ENCODE measurements around the gene ERCC6L2. TPM values are rescaled to one million over a fixed set of nuclear protein-coding genes. Genes with fewer than 3 reads are reported as not detected.
A peak's percentile ranks its signal among the peaks of the same experiment; 100 is the strongest.

The ERCC6L2 gene
- total RNA-seq (2014; rRNA removed; shearing (Covaris generic)), result 43.0 and 51.1 TPM in 2 replicates

DNA sequence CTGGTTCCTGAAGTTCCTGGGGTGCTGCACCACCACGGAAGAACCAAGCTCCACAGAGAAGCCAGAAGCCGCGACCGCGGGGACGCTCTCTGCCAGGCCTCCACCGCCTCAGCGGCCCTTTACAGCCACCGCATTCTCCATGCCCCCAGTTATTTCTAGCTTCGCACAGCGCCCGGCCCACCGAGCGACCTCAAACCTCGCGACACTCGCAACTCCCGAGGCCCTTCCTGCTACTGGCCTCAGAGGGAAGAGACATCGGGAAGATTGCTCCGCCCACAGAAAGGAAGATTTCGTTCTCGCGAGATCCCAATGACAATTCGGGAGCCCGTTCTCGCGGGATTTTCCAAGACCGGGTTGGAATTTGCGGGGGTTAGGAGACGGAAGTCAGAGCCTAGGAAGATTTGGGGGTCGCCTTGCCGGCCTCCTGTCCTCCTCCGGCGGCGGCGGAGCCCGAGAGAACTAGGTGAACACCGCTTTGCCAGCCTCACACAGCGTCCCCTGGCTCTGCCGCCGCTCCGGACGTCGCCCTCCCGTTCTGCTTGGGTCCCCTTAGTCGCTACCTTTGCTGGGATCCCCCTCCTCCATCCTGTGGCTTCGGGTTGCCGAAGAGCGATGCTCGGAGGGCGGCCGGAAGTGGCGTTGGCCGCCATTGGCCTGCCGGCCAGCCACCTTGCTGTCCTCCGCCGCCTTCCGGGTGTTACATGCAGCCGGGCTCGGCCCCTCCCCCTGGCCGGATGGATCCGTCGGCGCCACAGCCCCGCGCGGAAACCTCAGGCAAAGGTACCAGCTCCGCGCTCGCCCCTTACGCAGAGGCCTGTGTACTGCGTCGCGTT, at the start of gene ERCC6L2:
TSS of gene ERCC6L2 (plus strand) at position 387 of the 833 bp plus-strand sequence. CDS start at position 735, 348 bp downstream.
- peak; percentile 99 for DNase-seq (ENCODE audit: low read depth)

DNA sequence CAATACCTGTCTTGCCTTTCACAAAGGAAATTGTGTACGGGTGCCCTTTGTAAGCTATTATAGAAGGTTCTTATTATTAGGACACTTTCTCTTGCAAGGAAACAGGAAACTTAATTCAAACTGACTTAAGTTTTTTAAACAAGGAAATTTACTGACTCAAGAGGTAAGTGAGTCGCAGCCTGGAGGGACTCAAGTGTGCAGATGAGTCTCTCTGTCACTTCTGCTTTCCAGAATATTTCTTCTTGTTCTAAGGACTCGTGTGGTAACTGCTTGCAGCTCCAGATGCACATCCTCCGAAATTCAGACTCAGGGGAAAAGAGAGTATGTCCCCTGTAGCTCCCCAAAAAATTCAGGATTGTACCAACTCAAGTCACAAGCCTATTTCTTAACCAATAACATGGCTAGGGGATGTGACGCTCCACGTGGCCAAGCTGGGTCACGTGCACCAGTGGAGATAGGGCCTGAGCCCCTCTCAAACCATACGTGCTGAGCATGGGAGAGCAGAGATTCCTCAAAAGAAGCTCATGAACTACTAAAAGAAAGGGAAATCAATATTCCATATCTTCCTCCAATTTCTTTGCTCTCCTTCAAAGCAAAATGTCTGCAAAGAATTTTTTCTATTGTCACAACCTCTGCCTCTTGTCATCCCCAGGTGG, 49.2 kb upstream of the ERCC6L2 start:
- DNase-seq (ENCODE audit: low read depth), result no peak

DNA sequence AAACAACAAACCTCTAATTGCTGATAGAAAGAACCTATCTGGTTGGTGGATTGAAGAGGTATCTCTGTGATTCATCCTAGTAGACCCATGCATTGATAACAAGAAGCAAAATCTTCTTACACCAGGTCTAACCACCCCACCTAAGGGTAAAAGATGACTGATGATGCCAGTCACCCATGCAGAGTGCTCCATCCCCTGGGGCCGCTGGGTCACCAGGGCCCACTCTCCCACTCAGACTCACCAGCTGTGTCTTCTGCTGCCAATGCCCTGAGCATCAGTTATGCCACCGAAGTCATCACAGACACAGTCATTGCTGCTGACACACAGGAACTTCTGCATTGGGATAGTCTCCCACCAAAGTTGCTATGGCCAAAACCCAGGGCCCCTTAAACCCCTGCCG, 44.7 kb upstream of the ERCC6L2 start:
- DNase-seq (ENCODE audit: low read depth), result no peak

DNA sequence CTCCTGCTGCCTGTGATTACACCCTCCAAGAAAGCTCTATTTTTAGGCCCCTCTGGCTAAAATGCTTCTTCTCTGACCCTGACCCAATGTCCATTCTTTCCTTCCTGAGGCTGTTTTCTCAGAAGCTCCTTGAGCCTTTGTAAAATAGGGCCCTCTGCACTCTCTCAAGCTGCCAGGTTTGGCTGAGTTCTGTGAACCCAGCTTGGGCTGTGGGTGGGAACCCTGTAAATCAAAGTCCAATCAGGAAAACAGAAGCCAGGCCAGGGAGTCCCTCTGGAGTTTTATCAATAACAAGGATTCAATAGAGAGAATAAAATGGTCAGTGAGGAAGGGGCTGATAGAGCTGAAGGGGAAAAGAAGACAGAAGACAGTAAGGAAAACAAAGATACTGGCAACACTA, 43.7 kb upstream of the ERCC6L2 start:
- no peak for DNase-seq (ENCODE audit: low read depth)

GRCh38 chr9:95833546-95834178, 41.8 kb upstream of the ERCC6L2 start:
- DNase-seq (ENCODE audit: low read depth), result no peak

DNA sequence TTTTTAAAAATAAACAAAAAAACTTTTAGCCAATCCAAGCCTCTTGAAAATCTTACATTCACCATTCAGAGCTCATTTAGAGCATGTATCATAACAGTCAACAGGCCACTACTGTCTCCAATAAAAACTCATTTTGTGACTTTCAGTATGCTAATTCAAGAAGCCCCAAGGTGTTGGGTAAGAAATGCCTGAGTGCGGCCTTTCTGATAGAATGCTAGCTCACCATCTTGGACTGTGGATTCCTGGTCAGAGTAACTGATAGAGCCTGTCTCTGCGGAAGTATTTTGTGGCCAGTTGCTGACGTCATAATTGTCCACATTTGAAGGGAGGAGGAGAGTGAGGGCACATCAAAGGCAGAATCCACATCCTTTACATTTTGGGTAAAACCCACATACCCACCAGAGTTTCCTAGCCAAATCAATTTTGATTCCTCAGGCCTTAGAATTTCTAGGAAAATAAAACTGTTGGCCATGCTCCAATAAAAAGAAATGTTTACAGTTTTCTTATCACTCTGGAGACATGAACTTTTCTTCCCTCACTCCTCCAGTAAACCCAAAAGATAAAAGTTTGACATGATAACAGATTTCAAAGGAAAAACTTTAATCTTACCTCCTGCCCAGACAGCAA, 41.1 kb upstream of the ERCC6L2 start:
- DNase-seq (ENCODE audit: low read depth), result peak; percentile 54

GRCh38 chr9:95835393-95835792, 40.1 kb upstream of the ERCC6L2 start:
- DNase-seq (ENCODE audit: low read depth), result no peak

DNA sequence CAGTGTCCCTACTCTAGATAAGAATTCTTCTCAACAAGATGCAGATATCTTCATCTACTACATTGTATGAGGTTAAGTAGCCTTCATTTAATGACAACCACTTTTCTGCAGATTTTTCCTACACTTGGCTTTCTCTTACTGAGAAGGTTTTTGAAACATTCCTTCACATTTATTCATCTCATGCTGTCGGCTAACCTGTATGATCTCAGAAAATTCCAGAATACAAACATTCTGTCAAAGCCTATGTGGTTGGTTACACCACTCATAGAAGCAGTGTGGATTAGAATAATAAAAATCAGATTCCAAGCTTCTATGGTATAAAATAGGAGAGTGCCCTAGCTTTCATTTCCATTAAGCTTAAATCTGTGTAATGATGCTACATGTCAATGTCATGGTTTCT, 39.4 kb upstream of the ERCC6L2 start:
- no peak for DNase-seq (ENCODE audit: low read depth)

DNA sequence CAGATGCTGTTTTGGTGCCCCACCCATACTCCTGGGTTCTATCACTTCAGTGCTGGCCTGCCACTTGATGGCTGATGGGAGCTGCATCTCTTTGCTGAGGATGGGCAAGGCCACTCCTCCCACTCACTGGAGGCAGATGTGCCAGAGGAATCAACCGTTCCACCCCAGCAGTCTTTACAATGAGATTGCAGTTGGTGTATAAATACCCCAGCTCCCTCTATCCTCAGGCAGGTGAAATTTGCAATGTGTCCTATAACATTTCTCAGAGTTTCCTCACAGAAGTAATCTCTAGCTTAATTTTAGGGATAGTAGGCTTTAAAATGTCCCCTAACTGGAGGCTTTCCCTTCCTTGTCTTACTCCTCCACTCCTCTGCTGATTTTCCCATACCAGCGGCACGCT, 36.5 kb upstream of the ERCC6L2 start:
- DNase-seq (ENCODE audit: low read depth), result no peak

DNA sequence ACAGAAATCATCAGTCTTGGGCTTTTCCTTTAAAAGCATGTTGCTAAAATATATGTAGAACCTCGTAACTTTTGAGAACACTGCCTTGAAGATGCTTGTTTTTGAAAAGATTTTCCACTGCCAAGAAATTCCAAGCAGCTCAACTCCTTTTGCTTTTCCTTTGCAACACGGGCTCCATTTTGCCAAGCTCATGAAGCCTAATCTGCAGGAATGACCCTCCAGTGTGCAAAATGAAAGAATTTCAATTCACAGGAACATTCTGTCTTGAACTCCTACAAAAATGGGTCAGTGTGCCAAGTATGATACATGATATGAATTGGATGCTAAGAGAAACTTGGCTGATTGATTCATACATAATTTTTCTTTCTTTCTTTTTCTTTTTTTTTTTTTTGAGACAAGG, 35.4 kb upstream of the ERCC6L2 start:
- no peak for DNase-seq (ENCODE audit: low read depth)

DNA sequence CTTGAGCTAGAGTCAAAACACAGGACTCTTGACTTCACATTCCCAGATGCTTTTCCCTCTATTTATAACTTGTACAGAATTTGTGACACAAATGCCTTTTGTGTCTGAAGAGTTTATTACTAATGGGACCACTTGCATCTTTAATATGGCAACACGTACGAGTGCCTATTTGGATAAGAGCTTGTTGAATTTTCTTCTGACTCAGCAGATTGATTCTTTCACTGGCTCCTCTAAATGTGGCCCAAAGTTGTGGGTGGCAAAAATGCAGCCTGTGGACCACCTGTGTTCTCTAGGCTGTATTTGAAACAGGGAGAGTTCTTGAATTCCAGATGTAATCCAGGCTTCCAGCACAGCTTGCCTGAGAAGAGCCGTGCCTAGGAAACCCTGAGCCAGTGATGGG, 34.1 kb upstream of the ERCC6L2 start:
- no peak for DNase-seq (ENCODE audit: low read depth)

DNA sequence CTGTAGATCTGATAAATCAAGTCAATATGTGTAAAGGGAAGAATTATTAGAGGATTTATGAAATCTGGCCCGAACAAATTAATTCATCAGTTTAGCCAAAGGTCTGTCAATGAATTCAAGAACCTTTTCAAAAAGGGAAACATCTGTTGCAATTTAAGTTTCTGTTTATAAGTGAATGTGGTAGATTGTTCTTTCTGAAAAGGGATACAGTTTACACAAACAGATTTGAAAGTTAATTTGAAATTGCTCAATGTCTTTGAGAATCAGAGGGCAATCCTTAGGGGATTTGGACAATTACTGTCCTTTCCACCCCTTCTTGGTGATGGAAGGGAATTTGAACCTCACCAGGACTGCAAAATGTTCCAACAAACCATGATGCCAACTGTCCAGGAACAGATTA, 29.7 kb upstream of the ERCC6L2 start:
- DNase-seq (ENCODE audit: low read depth), result no peak

DNA sequence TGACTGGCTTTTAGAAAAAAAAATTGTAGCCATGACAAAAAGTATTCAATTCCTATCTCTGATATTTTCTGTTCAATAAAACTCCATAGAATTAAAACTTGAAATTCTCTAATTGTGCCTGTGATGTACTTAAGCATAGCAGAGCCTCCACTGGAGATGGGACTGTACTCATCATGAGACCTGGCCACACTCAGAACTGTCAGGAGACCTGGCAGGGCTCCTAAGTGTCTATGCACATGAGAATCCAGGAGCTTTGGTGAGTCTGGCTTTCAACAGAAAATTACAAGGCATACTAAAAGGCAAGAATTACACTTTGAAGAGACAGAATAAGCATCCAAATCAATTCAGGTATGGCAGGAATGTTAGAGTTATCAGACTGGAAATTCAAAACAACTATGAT, 26.7 kb upstream of the ERCC6L2 start:
- DNase-seq (ENCODE audit: low read depth), result no peak

DNA sequence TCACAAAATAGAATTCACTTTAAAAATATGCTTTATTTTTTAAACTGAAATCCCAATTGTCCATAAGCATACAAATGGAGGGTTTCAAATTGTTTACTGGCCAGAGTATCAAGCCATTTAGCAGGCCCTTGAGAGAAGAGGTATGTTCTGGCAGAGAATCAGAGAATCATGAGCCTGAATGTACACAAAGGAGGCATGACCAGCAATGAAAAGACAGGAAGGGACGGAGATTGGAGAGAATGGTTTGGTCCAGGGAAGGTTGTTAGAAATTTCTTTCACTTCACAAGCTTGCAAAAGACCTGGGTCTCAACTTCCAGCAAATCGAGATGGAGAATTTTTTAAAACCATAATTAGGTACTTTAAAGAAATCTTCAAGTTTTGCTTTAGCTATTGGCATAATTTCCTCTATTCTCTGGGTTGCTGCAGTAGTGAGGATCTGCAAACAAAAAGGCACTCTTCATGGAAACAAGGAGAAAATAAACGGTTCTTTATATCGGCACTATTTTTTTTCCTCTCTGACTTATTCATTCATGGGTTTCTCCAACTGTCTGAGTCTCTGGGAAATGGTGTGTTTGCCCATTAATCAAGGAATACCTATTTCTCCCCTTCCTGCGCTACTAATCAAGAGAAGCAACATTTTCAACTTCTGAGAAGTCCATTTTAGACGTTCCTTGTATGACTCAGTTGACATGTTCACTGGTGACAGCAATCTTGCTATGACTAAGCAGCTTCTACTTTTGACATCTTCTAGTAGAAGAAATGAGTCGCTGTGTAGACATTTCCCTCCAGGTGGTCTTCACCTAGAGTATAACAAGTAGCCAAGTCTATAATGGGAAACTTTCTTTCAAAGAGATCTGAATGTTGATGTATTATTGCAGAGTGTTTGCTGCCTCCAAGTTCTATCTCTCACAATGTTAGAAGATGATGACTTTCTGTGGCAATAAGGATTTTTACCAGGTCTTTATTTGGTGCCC, 23.1 kb upstream of the ERCC6L2 start:
- peak; percentile 63 for DNase-seq (ENCODE audit: low read depth)

GRCh38 chr9:95854386-95855020, 21.0 kb upstream of the ERCC6L2 start:
- no peak for DNase-seq (ENCODE audit: low read depth)

- no peak for DNase-seq (ENCODE audit: low read depth)
These were observed 19.5 kb upstream of the ERCC6L2 start for GRCh38 chr9:95855961-95856360.

DNA sequence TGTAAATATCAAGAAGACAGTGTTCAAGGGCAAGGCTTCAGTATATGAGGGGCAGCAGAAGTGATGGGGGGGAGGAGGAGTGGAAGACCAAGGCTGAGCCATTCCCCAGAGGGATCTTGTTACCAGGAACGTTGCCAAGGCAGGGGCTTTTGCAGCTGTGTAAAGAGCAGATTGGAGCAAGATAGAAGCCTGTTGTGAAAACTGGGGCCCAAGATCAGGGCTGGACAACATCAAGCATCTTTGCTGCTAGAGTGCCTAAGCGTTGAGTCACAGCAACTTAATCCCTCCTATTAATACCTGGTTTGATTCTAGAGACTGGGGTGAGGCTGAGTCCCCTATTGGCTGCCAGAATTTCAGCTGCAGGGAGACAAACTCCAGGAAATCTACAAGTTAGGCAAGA, 18.4 kb upstream of the ERCC6L2 start:
- DNase-seq (ENCODE audit: low read depth), result peak; percentile 78

GRCh38 chr9:95857896-95858295, 17.6 kb upstream of the ERCC6L2 start:
- no peak for DNase-seq (ENCODE audit: low read depth)

DNA sequence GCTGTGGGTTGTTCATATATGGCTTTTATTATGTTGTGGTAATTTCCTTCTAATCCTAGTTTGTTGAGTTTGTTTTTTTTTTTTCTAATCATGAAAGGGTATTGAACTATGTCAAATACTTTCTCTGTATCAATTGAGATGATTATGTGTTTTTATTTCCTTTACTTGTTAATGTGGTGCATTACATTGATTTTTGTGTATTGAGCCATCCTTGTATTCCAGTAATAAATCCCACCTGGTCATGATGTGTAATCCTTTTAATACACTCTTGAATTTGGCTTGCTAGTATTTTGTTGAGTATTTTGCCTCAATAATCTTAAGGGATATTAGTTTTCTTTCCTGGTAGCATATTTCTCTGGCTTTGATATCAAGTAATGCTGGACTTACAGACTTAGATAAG, 13.1 kb upstream of the ERCC6L2 start:
- no peak for DNase-seq (ENCODE audit: low read depth)

DNA sequence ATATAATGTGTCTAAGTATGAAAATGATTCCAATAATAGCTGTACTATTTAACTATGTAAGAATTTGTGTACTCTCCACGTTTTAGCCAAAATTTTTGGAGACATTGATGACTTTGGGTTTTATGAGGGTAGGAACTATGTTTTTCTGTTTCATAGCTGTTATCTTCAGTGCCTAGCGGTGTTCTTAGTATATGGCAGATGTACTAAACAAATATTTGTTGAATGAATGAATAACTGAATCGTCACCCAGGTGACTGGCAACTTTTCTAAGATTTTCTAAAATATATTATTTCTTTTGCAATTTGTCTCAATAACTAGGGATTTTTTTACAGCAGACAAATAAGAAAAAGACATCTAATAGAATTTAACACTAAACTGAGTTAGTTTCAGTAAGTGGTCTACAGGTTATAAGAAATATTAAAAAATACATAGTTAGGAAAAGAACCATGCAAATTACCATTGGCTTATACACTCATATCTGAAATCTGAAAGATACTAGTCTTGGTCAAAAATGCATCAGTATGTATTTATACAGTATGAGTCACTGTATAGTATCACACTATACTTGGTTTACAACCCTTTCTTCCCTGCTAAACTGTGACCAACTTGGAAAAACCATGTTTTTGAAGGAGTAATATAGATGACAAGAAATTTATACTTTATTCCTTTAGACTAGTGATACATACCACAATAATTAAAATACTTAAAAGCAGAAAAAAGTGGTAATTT, 10.5 kb upstream of the ERCC6L2 start:
- DNase-seq (ENCODE audit: low read depth), result no peak

Data from Daoy (cell line).